ENCODE data around the gene TRABD2B.

Gene TRABD2B

GRCh38 chr1:47788761-47789160, 208.4 kb downstream of the TRABD2B start:
- DNase-seq = no peak

- no peak for DNase-seq
Measured at GRCh38 chr1:47787560-47787959, 209.6 kb downstream of the TRABD2B start.

GRCh38 chr1:47786316-47786715, 210.9 kb downstream of the TRABD2B start:
- DNase-seq = no peak

DNA sequence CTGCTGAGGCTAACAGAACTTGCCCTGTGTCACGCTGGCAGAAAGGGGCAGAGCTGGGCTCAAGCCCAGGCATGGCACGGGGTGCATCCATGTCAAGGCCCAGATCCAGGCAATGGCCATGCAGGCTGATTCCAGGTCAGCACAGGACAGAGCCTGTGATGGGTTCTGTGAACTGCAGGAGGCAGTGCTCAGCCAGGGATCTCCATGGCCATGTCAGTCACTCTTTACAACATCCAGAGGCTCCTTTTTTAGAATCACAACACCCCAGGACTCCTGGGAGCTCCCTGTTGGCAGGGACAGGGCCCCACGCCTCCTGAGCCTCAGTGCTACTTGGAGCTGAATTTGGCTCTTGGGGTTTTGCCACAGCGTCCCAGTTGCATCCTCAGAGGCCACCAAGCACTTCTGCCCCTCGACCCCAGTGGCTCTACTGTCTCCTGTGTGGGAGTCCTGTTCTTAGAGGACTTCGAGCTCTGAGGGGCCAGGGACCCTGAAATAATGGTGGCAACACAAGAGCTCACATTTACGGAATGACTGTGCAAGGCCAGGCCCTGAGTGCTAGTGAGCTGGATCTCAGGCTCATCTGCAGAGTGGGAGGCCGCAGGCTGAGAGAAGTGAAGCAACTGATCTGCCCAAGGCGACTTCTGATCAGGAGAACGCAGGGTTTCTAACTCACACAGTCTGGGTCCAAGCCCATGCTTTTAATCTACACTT, 211.5 kb downstream of the TRABD2B start:
- DNase-seq = no peak

DNA sequence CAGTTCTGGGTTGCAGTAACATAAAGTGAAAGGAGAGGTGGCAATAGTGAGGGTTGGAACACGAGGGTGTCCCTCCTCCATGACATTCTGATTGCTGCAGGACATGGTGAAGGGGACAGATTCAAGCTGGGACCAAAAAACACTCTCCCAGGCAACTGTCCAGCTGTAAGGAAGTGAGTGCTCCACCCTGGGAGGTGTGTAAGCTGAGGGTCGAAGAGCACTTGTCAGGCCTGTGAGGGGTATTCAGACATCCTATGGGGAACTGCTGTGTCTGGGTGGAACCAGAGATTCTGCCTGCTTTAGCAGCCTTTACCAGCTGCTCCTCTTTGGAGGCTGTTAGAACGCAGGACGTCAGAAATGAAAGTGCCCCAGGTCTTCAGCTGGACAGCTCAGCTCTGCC, 212.1 kb downstream of the TRABD2B start:
- no peak for DNase-seq

GRCh38 chr1:47784497-47784822, 212.7 kb downstream of the TRABD2B start:
- DNase-seq = no peak

DNA sequence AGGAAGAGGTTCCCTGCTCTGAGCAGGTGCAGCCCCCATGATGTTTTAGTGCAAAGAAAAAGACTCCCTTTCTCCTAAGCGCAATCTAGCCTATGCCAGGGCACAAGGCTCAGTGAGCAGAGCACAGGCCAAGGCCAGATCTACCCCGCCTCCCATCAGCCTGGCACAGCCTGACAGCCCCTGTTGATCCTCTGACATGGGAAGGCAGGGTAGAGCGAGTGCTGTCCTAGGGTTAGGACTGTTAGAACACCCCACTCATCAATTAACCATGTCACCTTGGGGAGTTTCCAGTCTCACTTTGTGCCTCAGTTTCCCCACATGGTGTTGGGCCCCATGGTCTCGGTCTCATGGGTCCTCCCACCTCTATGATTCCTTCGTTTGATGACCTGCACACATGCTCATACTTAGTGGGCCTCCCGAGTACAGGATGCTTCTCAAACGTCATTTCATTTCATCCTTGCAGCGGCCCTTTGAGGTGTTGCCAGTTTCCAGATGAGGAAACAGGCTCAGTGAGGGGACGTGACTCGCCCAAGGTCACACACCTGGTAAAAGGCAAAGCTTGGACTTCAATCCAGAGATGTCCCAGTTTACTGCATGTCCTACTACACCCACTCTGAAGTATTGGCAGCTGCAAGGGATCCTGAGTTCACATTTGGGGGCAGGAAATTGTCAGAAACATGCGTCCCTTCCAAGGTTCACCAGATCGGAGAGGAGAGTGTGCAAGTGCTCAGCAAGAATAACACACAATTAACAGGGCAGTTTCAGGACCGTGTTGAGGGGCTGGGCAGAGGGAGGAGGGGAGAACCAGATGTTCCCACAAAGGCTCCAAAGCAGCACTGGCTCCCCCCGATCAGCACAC, 213.3 kb downstream of the TRABD2B start:
- DNase-seq = no peak

DNA sequence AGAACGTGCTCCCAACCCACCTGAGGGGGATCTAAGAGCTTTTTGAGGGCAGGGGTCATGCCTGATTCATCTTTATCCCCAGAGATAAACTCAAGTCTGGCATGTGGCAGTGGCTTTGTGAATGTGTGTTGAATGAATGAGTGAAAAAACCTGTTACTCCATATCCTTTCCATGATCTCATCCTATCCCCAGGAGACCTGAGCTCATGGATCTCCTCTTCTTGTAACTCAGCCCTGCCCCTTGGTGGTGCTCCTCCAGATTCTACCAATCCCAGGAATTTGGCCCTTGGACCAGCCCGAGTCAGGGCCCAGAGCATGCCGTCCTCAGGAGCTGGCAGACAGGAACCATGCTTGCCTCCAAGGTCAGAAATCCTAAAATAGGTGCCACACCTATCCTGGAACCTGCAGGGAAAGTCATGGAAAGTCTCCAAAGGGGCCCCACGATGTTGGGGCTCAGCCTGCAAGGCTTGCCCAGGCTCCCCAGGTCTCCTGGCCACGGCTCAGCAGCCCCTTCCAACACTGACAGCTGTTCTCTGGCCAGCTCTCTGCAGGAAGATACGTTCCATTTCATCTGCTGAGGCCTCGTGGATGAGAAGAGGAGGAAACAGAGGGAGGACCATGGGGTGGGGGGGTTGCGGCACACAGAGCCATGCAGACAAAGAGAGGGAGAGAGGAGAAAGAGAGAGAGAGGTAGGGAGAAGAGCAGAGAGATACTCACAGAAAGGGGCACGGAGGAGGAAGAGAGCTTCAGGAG, 214.6 kb downstream of the TRABD2B start:
- DNase-seq = no peak

DNA sequence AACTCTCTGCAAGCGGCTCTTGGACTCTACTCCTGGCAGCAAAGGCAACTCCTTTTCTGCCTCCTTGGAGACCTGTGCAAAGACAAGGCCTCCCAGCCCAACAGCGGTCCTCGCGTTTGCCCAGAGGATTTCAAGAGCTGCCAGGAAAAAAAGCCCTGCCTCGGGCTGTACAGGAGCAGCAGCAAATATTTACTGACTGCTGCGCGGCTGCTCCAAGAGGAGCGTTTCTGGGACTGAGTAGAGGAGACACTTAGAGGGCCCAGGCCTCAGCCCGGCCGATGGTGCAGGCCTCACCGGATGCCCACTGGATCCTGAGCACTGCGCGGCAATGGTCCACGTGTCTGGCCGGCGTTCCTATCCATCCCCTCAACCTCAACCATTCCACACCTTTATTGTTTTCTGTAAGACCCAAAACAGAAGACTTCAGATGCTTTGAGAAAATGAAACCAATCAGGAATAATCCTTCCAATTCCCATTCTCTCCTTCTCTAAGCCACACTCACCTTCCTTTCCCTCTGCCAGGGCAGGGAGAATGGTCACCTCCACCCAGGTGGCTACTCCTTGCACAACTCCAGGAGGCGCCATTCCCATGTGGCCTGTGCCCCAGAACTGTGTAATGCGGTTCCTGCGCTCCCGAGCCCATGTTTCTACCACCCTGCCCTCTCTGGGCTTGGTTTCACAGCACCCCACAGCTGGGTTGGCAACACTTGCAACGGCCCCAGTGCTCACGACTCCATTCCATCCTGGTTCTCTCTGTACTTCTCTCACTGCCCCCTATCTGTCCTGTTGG, 215.8 kb downstream of the TRABD2B start:
- no peak for DNase-seq

GRCh38 chr1:47780469-47780995, 216.7 kb downstream of the TRABD2B start:
- no peak for DNase-seq

DNA sequence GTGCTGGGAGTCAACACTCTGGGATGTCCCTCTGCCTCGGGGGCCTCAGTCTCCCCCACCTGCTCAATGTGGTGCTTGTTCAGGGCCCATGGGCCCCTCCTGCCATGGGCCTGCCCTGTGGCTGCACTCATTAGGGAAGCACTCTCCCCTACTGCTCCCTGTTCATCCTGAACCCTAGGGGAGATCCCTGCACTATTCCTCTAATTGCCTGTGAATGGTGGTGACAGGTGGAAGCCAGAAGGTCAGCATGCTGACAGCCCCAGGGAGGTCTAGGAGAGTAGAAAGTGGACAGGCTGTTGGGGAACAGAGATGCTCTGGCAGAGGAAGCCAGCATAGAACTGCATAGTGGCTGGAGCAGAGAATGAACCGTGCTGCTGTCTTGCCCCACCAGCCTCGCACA, 217.6 kb downstream of the TRABD2B start:
- no peak for DNase-seq

DNA sequence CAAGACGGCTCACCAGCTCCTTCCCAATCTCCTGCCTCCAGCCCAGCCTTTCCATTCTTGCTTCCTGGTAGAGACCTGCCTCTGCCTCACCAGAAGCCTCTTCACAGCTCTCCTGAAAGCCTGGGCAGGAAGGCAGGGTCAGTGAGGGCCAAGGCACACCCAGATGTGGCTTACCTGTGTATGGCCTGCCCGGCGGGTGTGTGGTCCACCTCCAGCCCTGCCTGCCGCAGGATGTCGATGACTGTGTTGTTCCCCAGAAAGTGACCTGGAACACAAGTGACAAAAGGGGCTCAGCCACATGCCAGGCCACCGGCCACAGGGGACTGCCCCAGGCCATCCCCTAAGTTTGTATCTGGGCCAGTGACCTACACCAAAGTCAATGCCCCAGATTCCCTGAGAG, 218.9 kb downstream of the TRABD2B start:
- DNase-seq = no peak

DNA sequence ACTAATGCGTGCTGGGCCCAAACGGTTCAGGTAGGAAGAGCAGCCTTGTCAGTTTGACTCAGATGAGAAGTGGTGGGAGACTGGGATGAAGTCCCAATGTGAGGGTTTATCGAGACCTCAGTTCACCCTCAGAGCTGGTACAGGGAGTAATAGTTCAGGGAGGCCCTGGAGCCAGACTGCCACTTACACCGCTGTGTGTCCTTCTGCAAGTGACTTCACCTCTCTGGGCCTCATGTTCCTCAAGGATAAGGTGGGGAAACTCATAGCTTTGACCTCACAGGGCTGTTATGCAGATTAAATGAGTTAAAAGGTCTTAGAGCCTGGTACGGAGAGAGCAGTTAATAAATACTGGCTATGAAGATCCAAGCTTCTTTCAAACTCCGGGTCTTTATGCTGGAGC, 219.9 kb downstream of the TRABD2B start:
- no peak for DNase-seq

GRCh38 chr1:47776667-47777131, 220.5 kb downstream of the TRABD2B start:
- no peak for DNase-seq

GRCh38 chr1:47774986-47775834, 222.0 kb downstream of the TRABD2B start:
- DNase-seq = no peak

DNA sequence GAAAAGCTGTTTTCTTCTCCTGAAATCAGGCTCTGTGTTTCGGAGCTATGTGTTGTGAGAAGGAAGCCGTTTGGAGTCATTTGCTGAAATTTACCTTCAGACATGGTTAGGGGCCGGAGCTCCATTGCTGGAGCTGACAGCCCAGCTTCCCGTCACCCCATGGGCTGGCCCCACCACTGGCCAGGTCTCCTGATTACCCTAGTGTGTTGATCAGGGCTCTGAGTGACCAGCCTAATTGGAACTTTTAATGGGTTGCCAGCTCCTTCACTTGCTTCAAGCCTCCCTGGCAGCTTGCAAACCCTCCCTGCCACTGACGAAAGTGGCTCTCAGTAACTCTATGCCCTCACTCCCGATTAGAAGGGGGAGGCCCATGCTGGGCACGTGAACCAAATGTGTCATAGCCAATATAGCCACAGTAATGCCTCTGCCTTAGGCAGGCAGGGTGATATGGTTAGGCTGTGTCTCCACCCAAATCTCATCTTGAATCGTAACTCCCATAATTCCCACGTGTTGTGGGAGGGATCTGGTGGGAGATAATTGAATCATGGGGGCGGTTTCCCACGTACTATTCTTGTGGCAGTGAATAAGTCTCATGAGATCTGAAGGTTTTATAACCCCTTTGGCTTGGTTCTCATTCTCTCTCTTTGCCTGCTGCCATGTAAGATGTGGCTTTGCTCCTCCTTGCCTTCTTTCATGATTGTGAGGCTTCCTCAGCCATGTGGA, 224.1 kb downstream of the TRABD2B start:
- no peak for DNase-seq

DNA sequence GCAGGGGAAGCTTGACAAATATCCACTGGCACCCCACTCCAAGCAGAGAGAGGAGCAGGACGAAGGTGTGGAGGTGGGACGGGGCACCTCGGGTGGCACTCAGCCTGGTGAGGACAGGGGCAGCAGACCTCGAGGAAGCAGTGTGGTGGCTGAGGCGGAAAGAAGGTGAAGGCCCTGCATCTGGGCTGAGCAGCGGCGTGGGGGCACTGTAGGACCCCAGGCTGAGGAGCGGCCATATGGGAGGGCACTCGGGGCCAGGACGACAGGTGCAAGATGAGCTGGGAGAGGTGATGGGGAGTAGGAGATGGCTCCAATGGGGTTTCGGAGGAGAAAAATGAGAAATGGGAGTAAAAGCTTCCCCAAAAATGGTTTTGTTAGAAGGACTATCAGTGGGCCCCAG, 224.9 kb downstream of the TRABD2B start:
- no peak for DNase-seq

GRCh38 chr1:47771751-47772150, 225.4 kb downstream of the TRABD2B start:
- no peak for DNase-seq

DNA sequence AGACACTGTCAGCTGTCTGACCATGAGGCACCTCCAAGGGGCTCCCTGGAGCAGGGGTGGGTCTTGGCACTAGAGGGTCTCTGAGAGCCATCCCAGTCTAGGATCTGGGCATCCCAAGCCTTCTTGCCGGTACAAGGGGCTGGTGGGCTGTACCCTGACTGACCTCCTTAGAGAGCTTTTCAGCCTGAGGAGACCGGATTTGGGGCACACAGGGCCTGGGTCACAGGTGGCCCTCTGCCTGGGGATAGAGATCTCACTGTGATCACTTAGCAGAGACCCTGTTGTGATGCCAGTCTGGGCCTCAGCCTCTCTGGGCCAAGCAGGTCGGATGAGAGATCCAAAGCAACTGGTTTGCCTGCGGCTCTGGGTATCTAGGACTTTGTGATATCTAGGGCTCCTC, 227.2 kb downstream of the TRABD2B start:
- no peak for DNase-seq

GRCh38 chr1:47769295-47769694, 227.9 kb downstream of the TRABD2B start:
- no peak for DNase-seq

DNA sequence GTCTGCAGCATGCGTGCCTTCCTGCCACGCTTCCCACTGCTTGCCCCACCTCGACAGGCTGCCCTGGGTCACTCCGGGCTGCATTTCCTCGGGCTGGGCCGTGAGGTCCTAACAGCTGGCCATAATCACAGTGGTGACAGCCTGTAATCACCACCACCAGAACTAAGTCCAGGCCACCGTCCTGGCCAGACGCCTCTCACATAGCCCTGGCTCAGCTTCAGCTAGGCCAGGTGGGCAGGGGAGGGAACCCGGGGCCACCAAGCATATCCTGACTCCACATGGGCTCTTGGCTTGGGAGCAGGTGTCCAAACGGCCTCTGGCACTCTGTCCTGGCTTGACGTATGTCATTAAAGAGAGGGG, 229.5 kb downstream of the TRABD2B start:
- DNase-seq = no peak
